ENCODE measurements around the gene PLSCR3.

DNA sequence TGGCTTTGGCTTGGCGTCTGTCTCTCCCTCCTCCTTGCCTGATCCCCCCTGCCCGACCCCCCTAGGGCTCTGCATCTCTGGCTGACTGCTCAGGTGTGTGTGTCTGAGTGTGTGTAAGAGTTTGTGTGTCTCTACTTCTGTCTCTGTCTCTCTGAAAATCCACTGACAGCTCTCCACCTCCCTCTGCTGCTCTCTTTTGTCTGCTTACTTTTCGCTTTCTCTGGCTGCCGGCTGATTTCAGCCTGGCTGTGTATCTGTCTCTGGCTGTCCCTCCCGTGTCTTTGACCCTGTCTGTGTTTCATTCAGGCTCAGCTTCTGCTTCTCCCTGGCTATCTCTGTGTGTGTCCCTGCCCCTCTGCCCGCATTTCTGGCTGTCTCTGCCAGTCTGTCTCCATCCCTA lies 22.0 kb upstream of the PLSCR3 start:
- TF ChIP-seq, protein P1, sequence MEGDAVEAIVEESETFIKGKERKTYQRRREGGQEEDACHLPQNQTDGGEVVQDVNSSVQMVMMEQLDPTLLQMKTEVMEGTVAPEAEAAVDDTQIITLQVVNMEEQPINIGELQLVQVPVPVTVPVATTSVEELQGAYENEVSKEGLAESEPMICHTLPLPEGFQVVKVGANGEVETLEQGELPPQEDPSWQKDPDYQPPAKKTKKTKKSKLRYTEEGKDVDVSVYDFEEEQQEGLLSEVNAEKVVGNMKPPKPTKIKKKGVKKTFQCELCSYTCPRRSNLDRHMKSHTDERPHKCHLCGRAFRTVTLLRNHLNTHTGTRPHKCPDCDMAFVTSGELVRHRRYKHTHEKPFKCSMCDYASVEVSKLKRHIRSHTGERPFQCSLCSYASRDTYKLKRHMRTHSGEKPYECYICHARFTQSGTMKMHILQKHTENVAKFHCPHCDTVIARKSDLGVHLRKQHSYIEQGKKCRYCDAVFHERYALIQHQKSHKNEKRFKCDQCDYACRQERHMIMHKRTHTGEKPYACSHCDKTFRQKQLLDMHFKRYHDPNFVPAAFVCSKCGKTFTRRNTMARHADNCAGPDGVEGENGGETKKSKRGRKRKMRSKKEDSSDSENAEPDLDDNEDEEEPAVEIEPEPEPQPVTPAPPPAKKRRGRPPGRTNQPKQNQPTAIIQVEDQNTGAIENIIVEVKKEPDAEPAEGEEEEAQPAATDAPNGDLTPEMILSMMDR (IDR thresholded peaks at IDR 0.05) = no peak
- TF ChIP-seq EZH2 (IDR thresholded peaks at IDR 0.05) = no peak

Measured in neural progenitor cell (in vitro differentiated cells).